HG02973 (cell line): ENCODE measurements around the gene NCKAP5.
A peak's percentile ranks its signal among the peaks of the same experiment; 100 is the strongest.

Experiments
- ATAC-seq: cut with Tn5 transposase; IDR thresholded peaks from one replicate; pipeline ENCODE4 v1.9.1; 2021; ENCODE audit warnings: moderate library complexity; ENCODE audit not compliant: unreplicated experiment

Gene NCKAP5

DNA sequence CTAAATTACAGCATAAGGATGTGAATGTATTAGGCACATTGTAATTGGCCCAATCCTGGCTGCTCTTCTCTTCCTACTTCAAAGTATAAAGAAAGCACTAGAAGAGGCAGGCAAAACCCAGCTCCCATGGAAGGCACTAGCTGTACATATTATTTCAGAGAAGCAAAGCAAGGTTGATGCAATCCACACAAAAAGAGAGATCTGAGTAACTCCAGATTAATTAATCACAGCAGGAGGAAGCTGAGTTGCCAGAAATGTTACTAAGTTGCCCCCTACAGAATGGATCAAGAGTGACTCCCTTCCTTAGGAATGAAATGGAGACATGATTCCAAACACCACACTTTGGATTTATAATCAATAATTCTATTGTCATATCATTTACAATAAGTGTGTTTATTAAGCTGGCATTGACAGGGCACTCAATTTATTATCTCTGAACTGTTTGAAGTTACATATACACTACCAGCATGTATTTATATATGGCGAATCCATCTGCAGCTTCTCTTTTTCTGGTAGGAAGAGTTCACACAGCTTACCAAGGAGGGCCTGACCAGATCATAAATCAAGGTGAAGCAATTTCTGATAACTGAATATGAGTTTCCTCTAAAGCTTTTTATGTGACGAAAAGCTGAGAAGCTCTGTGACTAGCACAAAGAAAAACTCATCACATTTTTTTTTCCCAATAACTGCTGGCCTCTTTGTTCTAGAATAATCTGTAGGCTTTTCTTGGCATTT lies 505.2 kb downstream of the NCKAP5 start:
- no peak for ATAC-seq

DNA sequence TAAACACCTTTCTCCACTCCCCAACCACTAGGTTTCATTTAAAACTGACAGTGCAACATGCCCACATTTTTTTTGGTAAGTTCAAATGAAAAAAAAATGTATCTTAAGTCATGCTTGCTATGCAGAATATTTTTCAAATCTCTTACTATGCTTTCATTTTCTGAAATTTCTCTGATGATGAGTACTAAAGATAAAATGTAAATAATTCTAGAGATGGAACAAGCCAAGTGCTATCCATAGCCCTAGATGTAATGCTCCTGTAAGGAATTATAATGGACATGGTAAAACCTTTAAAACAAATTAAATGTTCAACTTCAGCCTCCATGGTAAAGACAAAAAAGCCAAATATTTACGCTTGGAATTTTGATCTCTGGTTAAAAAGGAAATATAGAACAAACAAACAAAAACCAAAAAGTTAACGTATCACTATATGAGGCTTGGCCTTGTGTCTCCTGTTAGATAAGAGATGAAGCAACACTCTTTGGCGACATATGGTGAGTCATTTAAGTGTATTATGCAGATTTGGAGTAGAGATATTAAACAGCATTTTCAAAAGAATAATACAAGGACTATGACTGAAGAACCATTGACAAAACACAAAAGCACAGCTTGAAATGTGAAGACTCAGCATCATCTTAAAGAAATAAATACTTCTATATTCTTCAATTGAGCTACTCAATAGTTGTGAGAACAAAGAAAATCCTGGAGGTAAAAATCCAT lies 506.2 kb downstream of the NCKAP5 start:
- no peak for ATAC-seq

DNA sequence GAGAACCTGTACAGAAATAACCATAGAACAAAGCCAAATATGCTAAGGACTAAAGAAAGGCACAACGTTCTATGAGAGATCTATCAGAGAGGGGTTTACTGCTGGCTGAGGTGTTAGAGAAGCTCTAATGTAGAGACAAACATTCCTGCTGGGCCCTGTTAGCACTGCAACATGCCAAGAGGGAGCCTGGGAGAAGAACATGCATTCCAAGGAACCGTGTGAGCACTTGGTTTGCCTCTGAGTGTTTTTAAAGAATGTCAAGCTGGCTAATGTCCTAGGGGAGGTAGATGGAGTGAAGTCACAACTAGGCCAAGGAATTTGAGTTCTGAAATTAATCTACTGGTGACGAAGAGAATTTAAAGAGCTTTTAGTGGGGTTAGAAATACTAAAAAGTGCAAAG lies 514.0 kb downstream of the NCKAP5 start:
- no peak for ATAC-seq

DNA sequence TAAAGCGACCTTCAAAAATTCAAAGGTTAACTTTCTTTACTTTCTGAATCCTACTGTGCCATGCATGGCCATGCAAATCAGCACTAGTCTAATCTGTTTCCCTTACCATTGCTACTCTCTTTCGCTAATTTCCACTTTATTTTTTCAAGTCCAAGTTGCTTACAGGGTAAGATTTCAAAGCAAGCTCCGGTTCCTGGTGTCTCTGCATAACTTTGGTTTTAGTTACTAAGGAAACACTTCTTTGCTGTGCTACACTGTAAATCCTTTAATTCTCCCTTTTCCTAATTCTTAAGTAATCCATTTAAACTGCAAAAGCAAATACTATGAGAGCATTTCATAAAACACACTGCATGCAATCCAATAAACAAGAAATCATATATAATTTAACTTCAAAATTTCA lies 514.7 kb downstream of the NCKAP5 start:
- ATAC-seq: no peak

DNA sequence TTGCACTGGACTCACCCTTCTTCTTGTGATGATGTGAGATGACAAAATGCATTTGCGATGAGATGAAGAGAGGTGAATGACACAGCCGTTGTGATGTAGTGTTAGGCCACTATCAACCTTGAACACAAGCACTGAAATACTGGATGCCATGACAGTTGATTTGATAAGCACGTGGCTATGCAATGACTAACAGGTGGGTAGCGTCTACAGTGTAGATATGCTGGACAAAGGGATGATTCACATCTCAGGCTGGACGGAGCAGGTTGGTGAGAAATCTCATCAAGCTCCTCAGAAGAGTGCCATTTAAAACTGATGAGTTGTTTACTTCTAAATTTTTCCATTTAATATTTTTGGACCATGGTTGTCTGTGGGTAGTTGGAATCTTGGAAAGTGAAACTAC lies 522.5 kb downstream of the NCKAP5 start:
- no peak for ATAC-seq

DNA sequence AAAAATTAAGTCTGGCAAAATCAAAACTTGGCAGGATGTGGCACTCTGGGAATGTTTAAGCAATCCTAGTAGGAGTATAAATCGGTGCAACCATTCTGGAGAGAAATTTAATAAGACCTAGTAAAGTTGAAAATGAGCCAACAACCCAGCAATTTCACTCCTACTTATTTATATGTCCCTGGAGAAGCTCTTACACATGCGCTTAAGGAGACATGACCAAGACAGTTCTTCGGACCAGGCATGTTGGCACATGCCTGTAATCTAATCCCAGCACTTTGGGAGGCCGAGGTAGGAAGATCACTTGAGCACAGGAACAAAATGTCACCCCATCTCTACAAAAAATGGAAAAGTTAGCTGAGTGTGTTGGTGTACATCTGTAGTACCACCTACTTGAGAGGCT lies 523.7 kb downstream of the NCKAP5 start:
- no peak for ATAC-seq

DNA sequence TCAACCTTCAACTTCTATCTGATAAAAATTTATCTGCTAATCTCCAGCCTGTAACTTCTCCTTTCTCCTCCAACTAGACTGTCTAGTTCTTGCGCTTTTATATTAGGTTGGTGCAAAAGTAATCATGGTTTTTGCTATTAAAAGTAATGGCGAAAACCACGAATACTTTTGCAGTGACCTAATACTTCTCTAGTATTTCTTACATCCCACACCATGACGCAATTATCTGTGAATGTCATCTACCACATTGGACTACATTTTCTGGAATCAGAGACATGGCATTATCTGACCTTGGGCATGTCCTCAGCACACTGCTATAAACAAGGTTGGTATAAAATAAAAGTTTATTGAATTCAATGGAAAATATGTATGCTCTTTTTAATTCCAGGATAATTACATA lies 528.1 kb downstream of the NCKAP5 start:
- no peak for ATAC-seq

DNA sequence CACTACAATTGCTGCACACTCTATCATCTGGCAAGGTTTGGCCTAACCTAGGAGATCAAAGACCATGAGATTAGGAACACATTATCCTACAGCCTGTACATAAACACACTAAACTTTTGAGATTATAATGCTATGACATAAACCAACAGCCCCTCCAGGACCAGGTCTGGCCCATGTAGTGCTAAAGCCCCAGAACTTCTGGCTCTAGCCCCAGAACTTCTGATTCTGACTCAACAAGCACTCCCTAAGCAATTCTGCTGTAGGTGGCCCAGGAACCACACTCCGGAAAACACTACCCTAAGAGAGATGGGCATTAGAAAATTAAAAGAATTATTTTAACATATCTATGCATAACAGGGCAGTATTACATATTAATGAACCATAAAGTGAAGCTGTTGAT lies 528.7 kb downstream of the NCKAP5 start:
- ATAC-seq: no peak

DNA sequence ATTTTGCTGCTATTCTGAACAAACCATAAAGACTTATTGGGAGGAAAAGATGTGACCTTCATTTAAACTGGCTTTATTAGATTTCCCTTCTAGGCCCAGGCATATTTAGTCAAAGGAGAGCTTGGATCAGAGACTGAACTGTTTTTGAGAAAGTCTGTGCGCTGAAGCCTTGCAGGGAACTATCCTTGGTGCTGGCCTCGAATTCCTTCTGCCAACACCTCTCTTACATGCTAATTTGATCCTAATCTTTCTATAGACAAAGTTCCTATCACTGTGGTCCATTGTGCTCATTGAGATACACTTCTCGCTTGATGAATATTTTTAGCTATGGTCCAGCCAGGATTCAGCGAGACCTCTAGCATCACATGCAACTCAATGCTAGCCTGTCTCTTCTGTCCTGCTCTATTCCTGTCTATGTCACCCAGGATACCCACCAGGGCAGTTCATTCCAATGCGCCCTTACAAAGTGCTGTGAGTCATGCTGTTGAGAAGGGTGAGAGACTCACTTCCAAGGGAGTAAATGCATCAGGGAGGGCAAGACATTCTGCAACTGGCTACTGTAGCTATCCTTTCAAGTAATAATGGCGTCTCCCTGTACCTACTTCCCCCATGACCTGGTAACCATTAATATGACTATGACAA lies 541.6 kb downstream of the NCKAP5 start:
- no peak for ATAC-seq

DNA sequence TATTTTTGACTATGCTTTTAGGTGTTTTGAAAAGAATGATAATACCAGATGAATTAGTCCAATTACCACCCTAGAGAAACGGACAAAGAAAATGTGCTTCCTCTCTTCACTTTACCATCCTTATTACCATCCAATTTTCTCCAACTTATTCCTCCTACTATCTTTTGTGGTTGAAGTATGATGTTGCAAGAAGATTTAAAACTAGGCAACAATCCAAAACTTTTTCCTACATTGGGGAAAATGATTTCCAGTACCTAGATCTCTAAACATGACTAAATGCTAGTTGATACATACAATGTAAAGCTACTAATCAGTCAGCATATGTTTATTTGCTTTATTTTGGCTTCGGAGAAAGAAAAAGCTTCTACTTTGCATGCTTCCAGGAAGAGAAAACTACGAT lies 543.3 kb downstream of the NCKAP5 start:
- no peak for ATAC-seq

DNA sequence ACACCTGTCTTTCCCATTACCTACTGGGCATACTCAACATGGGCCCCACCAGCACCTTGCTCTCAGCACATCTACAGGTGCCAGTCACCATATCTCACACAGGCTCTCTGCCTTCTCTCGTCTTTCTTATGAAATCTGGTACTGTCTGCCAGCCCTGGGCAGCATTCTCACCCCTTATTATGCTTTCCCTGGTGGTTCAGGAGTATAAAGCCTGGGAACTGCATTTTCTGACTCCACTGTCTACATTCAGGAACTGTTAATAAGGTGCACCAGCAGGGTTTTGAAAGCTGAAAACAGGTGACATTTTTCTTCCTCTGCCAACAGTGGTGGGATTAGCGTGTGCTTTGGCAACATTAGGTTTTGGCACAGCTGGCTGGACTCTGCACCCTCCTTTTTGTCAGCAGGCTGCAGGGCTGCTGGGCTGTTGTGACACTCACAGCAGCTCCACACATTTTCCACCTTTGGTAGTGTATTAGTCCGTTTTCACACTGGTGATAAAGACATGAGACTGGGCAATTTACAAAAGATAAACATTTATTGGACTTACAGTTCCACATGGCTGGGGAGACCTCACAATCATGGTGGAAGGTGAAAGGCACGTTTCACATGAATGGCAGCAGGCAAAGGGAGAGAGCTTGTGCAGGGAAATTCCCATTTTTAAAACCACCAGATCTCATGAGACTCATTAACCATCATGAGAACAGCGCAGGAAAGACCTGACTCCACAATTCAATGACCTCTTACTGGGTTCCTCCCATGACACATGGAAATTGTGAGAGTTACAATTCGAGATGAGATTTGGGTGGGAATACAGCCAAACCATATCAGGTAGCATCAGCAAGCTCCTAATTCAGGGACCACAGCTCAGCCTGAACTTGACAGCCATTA lies 555.2 kb downstream of the NCKAP5 start:
- ATAC-seq: no peak

DNA sequence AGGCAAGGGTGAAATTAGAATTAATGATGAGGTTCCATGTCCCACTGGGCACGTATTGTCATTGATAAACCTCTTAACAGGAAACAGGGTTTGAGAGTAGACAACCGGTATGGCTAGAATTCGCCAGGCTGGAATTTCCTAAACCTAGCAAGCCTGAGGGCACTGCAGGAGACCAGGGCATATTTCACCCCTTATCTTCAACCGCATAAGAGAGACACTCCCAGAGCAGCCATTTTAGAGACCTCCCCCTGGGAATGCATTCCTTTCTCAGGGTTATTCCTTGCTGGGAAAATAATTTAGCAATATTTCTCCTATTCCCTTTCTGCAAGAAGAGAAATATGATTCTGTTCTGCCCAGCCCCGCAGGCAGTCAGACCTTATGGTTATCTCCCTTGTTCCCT lies 563.6 kb downstream of the NCKAP5 start:
- ATAC-seq: no peak

DNA sequence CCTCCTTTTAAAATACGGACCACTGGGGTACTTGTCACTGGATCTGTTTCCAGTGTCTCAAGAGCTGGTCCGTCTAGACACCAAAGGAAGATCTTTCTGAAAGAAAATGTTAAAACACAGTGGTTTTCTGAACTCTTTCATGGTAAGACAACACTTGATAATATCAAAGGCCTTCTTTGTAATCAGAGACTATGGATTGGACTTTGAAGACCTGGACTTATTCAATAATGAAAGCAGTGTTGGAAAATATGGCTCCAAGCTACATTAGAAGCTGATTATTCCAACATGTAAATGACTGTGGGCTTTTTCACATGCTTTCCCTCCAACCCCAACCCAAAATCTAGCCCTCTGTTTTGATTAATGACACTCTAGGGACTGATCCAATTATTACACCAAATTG lies 568.8 kb downstream of the NCKAP5 start:
- ATAC-seq: no peak

DNA sequence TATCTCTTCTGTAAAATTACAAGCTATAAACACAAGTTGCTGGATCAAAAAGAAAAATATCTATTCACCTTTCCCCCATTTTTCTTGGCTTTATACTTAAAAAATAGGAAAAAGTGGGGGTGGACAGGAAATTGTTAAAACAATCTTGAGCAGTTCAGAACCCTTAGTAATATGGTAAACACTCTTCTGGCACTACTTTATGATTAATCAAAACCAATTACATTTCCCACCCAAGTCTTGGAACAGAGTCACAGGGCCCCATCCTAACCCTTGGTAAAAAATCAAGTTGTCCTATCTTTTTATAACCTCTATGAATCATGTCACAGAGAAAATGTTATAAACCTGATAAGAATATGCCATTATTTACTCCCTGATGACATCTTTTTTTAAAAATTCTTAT lies 570.0 kb downstream of the NCKAP5 start:
- no peak for ATAC-seq

DNA sequence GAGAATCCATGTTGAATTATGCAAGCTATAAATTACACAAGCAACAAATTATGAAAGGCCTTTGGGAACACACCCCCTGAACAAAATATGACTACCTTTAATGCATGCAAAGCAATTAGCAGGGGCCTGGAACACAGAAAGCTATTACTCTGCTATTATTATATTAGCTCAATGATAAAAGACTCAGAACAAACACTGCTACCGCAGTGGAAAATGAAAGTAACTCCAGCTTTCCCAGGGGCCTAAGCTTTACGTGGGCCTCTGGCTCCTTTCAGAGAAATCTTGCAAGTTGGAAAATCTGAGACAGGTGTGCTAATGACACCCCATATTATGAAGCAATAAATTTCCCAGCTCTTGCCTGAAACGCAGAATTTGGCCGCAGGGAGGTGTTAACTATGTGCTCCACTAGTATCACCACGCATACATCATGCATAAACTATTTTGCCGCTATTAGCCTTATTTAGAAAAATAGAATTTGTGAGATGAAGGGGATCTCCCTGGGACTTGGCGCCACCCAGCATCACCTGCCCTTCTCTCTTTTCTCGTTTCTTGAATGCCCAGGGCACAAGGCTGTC lies 576.7 kb downstream of the NCKAP5 start:
- ATAC-seq: no peak

DNA sequence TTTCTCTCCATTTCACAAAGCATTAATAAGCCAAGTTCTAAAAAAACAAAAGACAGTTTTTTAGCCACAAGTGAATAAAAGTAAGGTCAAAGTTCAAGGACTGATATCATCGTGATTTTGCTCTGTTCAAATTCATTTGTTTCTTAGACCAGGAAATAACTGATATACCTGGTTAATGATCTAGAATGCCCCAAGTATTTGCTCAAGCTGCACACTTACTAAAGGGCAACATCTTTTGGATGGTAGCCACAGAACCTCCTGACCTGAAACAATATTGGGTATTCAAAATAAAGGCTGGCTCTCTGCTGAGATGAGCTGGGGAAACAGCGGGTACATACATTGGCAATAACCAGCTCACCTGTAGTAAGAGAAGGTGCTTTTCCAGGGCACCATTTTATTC lies 583.5 kb downstream of the NCKAP5 start:
- ATAC-seq: no peak

DNA sequence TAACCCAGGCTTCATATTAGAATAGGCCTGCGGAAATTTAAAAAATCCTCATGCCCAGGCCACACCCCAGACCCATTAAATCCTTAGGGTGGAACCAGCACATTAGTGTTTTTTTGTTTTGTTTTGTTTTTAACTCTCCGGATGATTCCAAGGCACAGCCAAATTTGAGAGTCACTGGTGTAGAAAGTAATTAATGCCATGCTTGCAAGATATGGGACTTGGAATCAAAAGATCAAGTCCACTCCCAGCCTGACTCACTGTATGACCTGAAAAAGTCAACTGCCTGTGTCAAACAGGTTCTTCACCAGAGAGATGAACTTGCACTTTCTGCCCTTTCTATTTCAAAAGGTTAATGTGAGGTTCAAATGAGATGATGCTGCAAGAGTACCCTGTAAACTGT lies 588.0 kb downstream of the NCKAP5 start:
- no peak for ATAC-seq

DNA sequence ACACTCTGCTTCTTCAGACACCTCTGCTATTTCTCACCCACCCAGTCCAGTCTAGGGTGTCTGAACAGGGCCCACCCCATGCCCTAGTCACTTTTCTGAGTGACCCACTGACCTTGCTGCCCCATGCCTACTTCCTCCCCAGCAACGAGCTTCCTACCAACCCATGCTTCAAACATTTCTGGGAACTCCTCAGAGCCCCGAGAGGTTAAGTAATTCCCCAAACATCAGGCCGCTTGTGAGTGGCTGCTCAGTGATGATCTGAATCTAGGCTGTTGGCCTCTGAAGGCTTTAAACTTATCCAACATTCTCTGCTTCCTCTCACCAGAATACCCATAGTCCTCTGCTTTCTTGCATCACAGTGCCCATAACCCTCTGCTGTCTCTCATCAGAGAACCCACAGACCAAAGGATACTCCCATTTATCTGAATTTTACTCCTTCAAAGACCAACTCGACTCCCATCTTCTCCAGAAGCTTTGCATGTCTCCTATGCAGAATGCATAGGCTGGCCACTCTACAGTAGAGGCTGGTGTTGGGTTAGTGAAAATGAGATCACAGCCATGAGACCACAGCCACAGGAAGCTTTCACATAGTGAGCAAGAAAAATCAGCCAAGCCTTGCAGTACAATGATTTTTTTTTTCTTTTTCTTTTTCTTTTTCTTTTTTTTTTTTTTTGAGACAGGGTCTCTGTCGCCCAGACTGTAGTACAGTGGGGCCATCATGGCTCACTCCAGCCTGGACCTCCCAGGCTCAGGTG lies 588.7 kb downstream of the NCKAP5 start:
- ATAC-seq: peak; percentile 70

DNA sequence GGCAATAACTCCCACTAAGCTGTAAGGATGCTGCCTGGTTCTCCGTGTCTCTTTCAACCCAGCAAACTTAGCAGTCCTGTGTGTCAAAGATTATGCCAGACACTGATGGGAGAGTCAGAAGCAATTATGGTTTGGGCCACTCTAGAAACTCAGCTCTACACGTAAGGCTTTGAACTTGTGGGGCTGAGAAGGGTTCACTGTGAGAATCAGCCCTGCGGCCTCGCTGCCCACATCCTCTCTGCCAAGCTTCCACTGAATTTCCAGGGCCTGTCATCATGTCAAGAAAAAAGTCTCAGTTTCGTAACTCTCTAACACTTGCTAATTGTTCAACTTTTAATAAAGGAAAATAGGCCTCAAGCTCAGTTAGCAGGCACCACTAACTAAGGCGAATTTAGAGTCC lies 589.4 kb downstream of the NCKAP5 start:
- no peak for ATAC-seq

DNA sequence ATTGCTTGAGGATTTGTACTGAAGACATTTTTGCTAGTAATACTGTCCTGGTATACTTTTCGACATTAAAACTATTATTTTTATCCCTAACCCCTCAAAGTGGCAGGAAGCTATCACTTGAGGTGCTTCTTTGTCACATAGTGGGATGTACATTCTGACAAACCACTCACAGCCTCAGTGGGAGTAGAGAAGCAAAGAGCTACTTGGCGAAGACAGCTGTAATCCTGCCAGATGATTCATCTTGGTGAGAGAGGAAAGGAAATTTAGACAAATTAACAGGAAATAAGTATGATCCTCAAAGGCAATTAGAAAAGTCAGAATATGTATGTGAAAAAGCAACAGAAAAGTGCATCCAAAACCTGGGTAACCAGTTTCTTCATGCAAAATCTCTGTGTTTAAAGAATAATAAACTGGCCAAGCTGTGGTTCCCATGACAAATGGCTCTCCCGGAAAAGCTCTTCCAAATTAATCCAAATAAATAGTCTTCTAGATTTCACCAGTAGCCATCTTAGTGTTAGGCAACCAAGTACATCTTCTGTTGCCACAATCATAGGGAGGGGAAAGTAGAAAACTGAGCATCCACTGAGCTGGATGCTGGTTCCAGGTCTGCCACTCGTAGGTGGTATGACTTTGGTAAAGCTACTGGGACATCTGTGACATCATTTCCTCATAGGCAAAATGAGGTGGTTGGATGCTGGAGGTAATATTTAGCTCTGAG lies 590.3 kb downstream of the NCKAP5 start:
- no peak for ATAC-seq
